SK-N-SH treated with all-trans-retinoic acid at 6 μM for 48 hours (cell line): ENCODE measurements around the gene CNNM2.

Experiments used
- ATAC-seq: fragments of 200-7000 bp; cut with Tn5 transposase; 3 replicates; pipeline ENCODE4 v1.9.1; 2020; ENCODE audit warnings: mild to moderate bottlenecking, moderate library complexity
- ARNTL ChIP-seq: fragments of 450-650 bp; formaldehyde crosslinking; IDR thresholded peaks from 2 replicates; pipeline ENCODE4 v1.5.0; 2020; ENCODE audit warnings: low read depth, mild to moderate bottlenecking, moderate library complexity, borderline replicate concordance
- BACH2 ChIP-seq: fragments of 250-450 bp; sonication (Bioruptor Pico); IDR thresholded peaks from 2 replicates; pipeline ENCODE4 v1.9.0; 2021; ENCODE audit warnings: mild to moderate bottlenecking, borderline replicate concordance
- CSDC2 ChIP-seq: fragments of 250-450 bp; sonication (Bioruptor Pico); IDR thresholded peaks from 2 replicates; pipeline ENCODE4 v1.5.0; 2020; ENCODE audit warnings: mild to moderate bottlenecking, moderate library complexity
- ESRRG ChIP-seq: fragments of 250-450 bp; sonication (Bioruptor Pico); IDR thresholded peaks from 2 replicates; pipeline ENCODE4 v1.6.1; 2021; ENCODE audit warnings: mild to moderate bottlenecking
- GLIS3 ChIP-seq: fragments of 250-450 bp; sonication (Bioruptor Pico); IDR thresholded peaks from 2 replicates; pipeline ENCODE4 v1.5.0; 2020; ENCODE audit warnings: mild to moderate bottlenecking, moderate library complexity
- ISL1 ChIP-seq: fragments of 250-450 bp; sonication (Bioruptor Pico); IDR thresholded peaks from 2 replicates; pipeline ENCODE4 v2.1.2; 2022; ENCODE audit warnings: mild to moderate bottlenecking, moderate library complexity
- OSR1 ChIP-seq: fragments of 250-450 bp; sonication (Bioruptor Pico); IDR thresholded peaks from 2 replicates; pipeline ENCODE4 v1.8.0; 2022; ENCODE audit warnings: moderate library complexity, mild to moderate bottlenecking, inconsistent platforms
- RARB ChIP-seq: fragments of 250-450 bp; sonication (Bioruptor Pico); IDR thresholded peaks from 2 replicates; pipeline ENCODE4 v1.8.0; 2021; ENCODE audit warnings: mild to moderate bottlenecking, moderate library complexity
- SNAI2 ChIP-seq: fragments of 250-450 bp; sonication (Bioruptor Pico); IDR thresholded peaks from 2 replicates; pipeline ENCODE4 v1.5.0; 2020; ENCODE audit warnings: mild to moderate bottlenecking, moderate library complexity
- TCF4 ChIP-seq: fragments of 250-450 bp; sonication (Bioruptor Pico); IDR thresholded peaks from 2 replicates; pipeline ENCODE4 v1.8.0; 2021; ENCODE audit warnings: mild to moderate bottlenecking, moderate library complexity, borderline replicate concordance
- TOX ChIP-seq: fragments of 250-450 bp; sonication (Bioruptor Pico); IDR thresholded peaks from 2 replicates; pipeline ENCODE4 v1.8.0; 2021; ENCODE audit warnings: mild to moderate bottlenecking, moderate library complexity, borderline replicate concordance
- ZC3H10 ChIP-seq: fragments of 250-450 bp; sonication (Bioruptor Pico); IDR thresholded peaks from 2 replicates; pipeline ENCODE4 v1.5.1; 2021; ENCODE audit warnings: mild to moderate bottlenecking, moderate library complexity
- ZFP3 ChIP-seq: fragments of 250-450 bp; sonication (Bioruptor Pico); IDR thresholded peaks from 2 replicates; pipeline ENCODE4 v1.5.0; 2020; ENCODE audit warnings: mild to moderate bottlenecking, moderate library complexity
- ZFP30 ChIP-seq: fragments of 450-650 bp; formaldehyde crosslinking; IDR thresholded peaks from 2 replicates; pipeline ENCODE4 v1.5.0; 2022; ENCODE audit warnings: mild to moderate bottlenecking, moderate library complexity
- ZNF565 ChIP-seq: fragments of 450-650 bp; formaldehyde crosslinking; conservative IDR thresholded peaks from 2 replicates; pipeline ENCODE4 v1.5.0; 2020; ENCODE audit warnings: low read depth, mild to moderate bottlenecking, moderate library complexity
- ZNF70 ChIP-seq: fragments of 450-650 bp; formaldehyde crosslinking; IDR thresholded peaks from 2 replicates; pipeline ENCODE4 v1.5.0; 2020; ENCODE audit warnings: mild to moderate bottlenecking, moderate library complexity
- ZNF8 ChIP-seq: fragments of 450-650 bp; formaldehyde crosslinking; IDR thresholded peaks from 2 replicates; pipeline ENCODE4 v1.5.0; 2020; ENCODE audit warnings: mild to moderate bottlenecking, moderate library complexity
- TF ChIP-seq, protein P1 (sequence below): fragments of 250-450 bp; sonication (Bioruptor Pico); IDR thresholded peaks from 2 replicates; pipeline ENCODE4 v1.8.0; 2021; ENCODE audit warnings: low read depth, mild to moderate bottlenecking, moderate library complexity, borderline replicate concordance
- TF ChIP-seq, protein P2 (sequence below): fragments of 250-450 bp; sonication (Bioruptor Pico); IDR thresholded peaks from 2 replicates; pipeline ENCODE4 v1.5.1; 2020; ENCODE audit warnings: low read depth, mild to moderate bottlenecking, moderate library complexity
- TF ChIP-seq, protein P3 (sequence below): fragments of 250-450 bp; sonication (Bioruptor Pico); IDR thresholded peaks from 2 replicates; pipeline ENCODE4 v1.8.0; 2020; ENCODE audit warnings: mild to moderate bottlenecking, moderate library complexity, borderline replicate concordance
- TF ChIP-seq, protein P4 (sequence below): fragments of 250-450 bp; sonication (Bioruptor Pico); IDR thresholded peaks from 2 replicates; pipeline ENCODE4 v1.5.1; 2021; ENCODE audit warnings: mild to moderate bottlenecking, moderate library complexity

CNNM2 gene

DNA sequence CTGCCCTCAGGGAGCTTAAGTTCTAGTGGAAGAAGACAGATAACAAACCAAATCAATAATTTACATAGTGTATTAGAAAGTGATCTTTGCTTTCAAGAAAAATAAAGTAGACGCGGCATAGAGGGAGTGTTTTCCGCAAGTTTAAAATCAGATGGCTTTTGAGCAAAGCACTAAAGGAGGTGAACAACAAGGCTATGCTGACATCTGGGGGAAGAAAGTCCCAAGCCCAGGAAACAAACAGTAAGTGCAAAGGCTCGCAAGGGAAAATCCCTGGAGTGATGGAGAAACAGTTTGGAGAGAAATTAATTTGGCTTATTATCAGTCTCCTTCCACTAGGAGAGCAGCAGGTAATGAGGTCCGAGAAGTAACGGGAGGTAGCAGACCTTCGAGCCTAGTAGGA is 1.9 kb upstream of the CNNM2 start:
- no peak for ATAC-seq
- TF ChIP-seq ZNF565 (CRISPR knock-in tag) (no peak), BACH2 (CRISPR knock-in tag) (no peak), ZC3H10 (CRISPR knock-in tag) (no peak), TOX (CRISPR knock-in tag) (no peak), ISL1 (CRISPR knock-in tag) (no peak)
- TF ChIP-seq, protein P1, sequence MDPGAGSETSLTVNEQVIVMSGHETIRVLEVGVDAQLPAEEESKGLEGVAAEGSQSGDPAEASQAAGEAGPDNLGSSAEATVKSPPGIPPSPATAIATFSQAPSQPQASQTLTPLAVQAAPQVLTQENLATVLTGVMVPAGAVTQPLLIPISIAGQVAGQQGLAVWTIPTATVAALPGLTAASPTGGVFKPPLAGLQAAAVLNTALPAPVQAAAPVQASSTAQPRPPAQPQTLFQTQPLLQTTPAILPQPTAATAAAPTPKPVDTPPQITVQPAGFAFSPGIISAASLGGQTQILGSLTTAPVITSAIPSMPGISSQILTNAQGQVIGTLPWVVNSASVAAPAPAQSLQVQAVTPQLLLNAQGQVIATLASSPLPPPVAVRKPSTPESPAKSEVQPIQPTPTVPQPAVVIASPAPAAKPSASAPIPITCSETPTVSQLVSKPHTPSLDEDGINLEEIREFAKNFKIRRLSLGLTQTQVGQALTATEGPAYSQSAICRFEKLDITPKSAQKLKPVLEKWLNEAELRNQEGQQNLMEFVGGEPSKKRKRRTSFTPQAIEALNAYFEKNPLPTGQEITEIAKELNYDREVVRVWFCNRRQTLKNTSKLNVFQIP, result no peak

DNA sequence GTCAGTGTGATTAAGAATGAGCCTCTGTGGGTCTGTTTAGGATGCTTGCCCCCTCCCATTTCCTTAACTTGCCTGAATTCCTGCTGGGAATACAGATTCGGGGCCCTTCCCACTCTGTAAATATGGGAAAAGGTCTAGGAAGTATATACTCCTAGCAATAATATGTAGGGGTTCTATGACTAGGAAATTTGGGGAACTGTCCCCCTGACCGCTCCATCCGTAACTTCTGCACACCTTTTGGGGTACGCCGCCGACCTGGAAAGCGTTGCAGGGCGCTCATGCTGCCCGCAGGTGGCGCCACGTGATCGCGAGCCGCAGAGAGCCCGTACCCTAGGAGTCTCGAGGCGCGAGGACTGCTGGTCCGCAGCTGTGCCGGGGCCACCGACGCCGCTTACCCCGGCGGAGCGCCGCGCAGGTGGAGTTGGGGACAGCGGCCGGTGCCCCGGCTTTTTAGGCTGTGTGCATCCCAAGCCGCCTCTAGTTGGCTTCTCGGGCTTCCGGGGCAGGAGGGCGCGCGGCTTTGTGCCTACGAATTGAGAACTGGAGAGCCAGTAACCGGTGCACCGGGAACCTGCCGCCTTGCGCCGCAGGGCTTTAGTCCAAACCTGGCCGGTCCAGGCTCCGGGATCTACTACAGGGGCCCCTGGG is 656 bp upstream of the CNNM2 start:
- TF ChIP-seq ZFP3 (CRISPR knock-in tag) (no peak), SNAI2 (CRISPR knock-in tag) (no peak), ZFP30 (CRISPR knock-in tag) (no peak), TCF4 (no peak; the same call in 1 of the 2 replicates), ESRRG (CRISPR knock-in tag) (0 out of 2 replicates have a peak, but pooled peaks have one; percentile 27), ZNF8 (CRISPR knock-in tag) (0 out of 2 replicates have a peak, but pooled peaks have one; percentile 41), OSR1 (CRISPR knock-in tag) (no peak)
- TF ChIP-seq, protein P1, result no peak
- peak; percentile 79 for ATAC-seq

DNA sequence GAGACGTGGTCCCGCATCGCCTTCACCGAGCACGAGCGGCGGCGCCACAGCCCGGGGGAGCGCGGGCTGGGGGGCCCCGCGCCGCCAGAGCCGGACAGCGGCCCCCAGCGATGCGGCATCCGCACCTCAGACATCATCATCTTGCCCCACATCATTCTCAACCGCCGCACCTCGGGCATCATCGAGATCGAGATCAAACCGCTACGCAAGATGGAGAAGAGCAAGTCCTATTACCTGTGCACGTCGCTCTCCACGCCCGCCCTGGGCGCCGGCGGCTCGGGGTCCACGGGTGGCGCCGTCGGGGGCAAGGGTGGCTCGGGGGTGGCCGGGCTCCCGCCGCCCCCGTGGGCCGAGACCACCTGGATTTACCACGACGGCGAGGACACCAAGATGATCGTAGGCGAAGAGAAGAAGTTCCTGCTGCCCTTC is 737 bp downstream of the CNNM2 start:
- no peak for ATAC-seq
- TF ChIP-seq, protein P2, sequence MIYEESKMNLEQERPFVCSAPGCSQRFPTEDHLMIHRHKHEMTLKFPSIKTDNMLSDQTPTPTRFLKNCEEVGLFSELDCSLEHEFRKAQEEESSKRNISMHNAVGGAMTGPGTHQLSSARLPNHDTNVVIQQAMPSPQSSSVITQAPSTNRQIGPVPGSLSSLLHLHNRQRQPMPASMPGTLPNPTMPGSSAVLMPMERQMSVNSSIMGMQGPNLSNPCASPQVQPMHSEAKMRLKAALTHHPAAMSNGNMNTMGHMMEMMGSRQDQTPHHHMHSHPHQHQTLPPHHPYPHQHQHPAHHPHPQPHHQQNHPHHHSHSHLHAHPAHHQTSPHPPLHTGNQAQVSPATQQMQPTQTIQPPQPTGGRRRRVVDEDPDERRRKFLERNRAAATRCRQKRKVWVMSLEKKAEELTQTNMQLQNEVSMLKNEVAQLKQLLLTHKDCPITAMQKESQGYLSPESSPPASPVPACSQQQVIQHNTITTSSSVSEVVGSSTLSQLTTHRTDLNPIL, result no peak
- TF ChIP-seq BACH2 (CRISPR knock-in tag), result no peak
- no peak for TF ChIP-seq GLIS3 (CRISPR knock-in tag)
- TF ChIP-seq ARNTL (CRISPR knock-in tag), result no peak
- no peak for TF ChIP-seq SNAI2 (CRISPR knock-in tag)
- no peak for TF ChIP-seq TOX (CRISPR knock-in tag)
- TF ChIP-seq, protein P3, sequence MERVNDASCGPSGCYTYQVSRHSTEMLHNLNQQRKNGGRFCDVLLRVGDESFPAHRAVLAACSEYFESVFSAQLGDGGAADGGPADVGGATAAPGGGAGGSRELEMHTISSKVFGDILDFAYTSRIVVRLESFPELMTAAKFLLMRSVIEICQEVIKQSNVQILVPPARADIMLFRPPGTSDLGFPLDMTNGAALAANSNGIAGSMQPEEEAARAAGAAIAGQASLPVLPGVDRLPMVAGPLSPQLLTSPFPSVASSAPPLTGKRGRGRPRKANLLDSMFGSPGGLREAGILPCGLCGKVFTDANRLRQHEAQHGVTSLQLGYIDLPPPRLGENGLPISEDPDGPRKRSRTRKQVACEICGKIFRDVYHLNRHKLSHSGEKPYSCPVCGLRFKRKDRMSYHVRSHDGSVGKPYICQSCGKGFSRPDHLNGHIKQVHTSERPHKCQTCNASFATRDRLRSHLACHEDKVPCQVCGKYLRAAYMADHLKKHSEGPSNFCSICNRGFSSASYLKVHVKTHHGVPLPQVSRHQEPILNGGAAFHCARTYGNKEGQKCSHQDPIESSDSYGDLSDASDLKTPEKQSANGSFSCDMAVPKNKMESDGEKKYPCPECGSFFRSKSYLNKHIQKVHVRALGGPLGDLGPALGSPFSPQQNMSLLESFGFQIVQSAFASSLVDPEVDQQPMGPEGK (CRISPR knock-in tag), result no peak
- no peak for TF ChIP-seq ZFP30 (CRISPR knock-in tag)
- no peak for TF ChIP-seq ISL1 (CRISPR knock-in tag)
- no peak for TF ChIP-seq ZNF70 (CRISPR knock-in tag)
- TF ChIP-seq ESRRG (CRISPR knock-in tag), result no peak
- TF ChIP-seq RARB (CRISPR knock-in tag), result no peak
- TF ChIP-seq, protein P4, sequence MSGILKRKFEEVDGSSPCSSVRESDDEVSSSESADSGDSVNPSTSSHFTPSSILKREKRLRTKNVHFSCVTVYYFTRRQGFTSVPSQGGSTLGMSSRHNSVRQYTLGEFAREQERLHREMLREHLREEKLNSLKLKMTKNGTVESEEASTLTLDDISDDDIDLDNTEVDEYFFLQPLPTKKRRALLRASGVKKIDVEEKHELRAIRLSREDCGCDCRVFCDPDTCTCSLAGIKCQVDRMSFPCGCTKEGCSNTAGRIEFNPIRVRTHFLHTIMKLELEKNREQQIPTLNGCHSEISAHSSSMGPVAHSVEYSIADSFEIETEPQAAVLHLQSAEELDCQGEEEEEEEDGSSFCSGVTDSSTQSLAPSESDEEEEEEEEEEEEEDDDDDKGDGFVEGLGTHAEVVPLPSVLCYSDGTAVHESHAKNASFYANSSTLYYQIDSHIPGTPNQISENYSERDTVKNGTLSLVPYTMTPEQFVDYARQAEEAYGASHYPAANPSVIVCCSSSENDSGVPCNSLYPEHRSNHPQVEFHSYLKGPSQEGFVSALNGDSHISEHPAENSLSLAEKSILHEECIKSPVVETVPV (CRISPR knock-in tag), result no peak
- TF ChIP-seq CSDC2 (CRISPR knock-in tag), result no peak
